Ascending aorta (tissue), 2 donors: ENCODE results near the gene DNAJB6. TPM values are rescaled to one million over a fixed set of nuclear protein-coding genes. Genes with fewer than 3 reads are reported as not detected.

Source experiments
- DNase-seq, 2 donors: peaks; one replicate each; pipeline ENCODE4 v3.0.0-alpha.2; 2019; ENCODE audit warnings: low spot score in 2 of 2
- H3K27ac ChIP-seq, 2 donors: fragments of 200-600 bp; sonication (generic); one replicate each; pipeline ENCODE4 v1.5.1; 2016 to 2017; ENCODE audit warnings: mild to moderate bottlenecking in 1 of 2
- H3K27me3 ChIP-seq: fragments of 200-600 bp; sonication (generic); one replicate; pipeline ENCODE4 v1.5.1; 2017
- H3K36me3 ChIP-seq, 2 donors: fragments of 200-600 bp; sonication (generic); one replicate each; pipeline ENCODE4 v1.5.1; 2016
- H3K4me1 ChIP-seq, 2 donors: fragments of 200-600 bp; sonication (generic); one replicate each; pipeline ENCODE4 v1.5.1; 2016 to 2017; ENCODE audit warnings: mild to moderate bottlenecking in 1 of 2
- H3K4me3 ChIP-seq, 2 donors: fragments of 200-600 bp; sonication (generic); one replicate each; pipeline ENCODE4 v1.5.1; 2016 to 2017; ENCODE audit warnings: mild to moderate bottlenecking in 1 of 2
- H3K9me3 ChIP-seq, 2 donors: fragments of 200-600 bp; sonication (generic); one replicate each; pipeline ENCODE4 v1.5.1; 2016
- intact Hi-C: fragments of 100-400 bp; cut with DNase I; formaldehyde crosslinking; loops from one replicate; pipeline ENCODE4 v1.15.1; 2023
- total RNA-seq: library from RNA; depleted of rRNA; stranded (reverse); fragments of >200 nt; gene quantifications from one replicate; pipeline ENCODE4 v1.1.0, GENCODE V29; 2016
- TF ChIP-seq, protein P1 (sequence below), 3 experiments: fragments of 200-600 bp in 2 of 3; fragments of 450-650 bp in 1 of 3; sonication (generic) in 2 of 3; IDR thresholded peaks; one replicate each; pipeline ENCODE4 v1.5.1; 2016 to 2019; ENCODE audit warnings: antibody characterized with exemption in 3 of 3, mild to moderate bottlenecking in 1 of 3, moderate library complexity in 1 of 3

DNAJB6 gene
- total RNA-seq, 1 donor from 2014 or later: 79.1 TPM

DNA sequence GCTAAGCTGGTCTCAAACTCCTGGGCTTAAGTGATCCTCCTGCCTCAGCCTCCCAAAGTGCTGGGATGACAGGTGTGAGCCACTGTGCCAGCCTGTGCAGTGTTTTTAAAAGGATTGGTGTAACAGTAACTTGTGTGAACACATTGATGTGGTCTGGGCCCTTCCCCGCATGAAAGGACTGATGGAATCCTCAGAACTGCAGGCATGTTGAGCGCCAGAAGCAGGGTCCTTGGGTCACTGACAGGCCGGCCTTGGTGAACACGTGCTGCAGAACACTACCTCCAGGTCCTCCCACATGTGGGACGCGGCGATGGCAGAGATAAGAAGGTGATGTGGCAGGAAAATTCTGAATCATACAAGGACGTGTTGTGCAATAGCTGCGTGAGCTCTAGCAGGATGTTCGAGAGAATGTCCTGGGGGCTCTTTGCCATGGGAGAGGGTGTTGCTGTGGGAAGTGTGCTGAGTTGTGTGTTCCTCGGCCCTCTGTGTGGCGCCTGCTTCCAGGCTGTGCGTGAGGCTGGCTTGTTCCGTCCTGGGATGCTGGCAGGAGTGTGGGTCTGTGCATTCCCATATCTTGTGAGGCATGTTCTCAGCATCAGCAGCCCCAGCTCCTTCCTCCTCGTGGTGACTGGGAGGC lies 68.2 kb downstream of the DNAJB6 start:
- Histone ChIP-seq H3K4me3 (no peak overlapping the region), H3K9me3 (no peaks in the 10 kb centered on the region), H3K27ac (no peak overlapping the region), H3K27me3 (no peaks in the 10 kb centered on the region), H3K4me1 (no peaks in the 10 kb centered on the region), H3K36me3 (peaks cover 27 to 67% of the 10 kb centered on the region in 2 donors)
- DNase-seq: no peak
- TF ChIP-seq, protein P1, sequence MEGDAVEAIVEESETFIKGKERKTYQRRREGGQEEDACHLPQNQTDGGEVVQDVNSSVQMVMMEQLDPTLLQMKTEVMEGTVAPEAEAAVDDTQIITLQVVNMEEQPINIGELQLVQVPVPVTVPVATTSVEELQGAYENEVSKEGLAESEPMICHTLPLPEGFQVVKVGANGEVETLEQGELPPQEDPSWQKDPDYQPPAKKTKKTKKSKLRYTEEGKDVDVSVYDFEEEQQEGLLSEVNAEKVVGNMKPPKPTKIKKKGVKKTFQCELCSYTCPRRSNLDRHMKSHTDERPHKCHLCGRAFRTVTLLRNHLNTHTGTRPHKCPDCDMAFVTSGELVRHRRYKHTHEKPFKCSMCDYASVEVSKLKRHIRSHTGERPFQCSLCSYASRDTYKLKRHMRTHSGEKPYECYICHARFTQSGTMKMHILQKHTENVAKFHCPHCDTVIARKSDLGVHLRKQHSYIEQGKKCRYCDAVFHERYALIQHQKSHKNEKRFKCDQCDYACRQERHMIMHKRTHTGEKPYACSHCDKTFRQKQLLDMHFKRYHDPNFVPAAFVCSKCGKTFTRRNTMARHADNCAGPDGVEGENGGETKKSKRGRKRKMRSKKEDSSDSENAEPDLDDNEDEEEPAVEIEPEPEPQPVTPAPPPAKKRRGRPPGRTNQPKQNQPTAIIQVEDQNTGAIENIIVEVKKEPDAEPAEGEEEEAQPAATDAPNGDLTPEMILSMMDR (IDR thresholded peaks at IDR 0.05): no peak
- intact Hi-C loops: no loop called here

DNA sequence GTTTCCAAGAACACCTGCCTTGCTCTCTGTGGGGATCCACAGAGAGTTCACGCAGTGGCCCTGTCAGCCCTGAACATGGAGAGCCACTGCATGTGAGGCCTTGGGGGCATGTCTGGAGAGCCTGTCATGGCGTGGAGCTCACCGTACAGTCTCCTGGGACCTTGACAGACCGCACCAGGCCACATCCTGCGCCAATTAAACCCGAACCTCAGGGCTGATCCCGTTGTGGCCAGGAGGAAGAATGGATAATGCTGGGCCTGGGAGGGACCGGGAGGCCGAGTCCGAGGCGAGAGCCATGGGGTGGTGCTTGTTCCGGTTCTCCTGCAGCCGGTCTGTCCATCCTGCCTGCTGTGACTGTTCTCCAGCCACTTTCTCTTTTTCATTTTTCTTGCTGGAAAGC lies 68.7 kb downstream of the DNAJB6 start:
- DNase-seq: no peak
- Histone ChIP-seq H3K9me3 (no peaks in the 10 kb centered on the region), H3K27me3 (no peaks in the 10 kb centered on the region), H3K27ac (no peak overlapping the region), H3K4me1 (no peaks in the 10 kb centered on the region), H3K4me3 (no peak overlapping the region), H3K36me3 (peaks cover 32 to 67% of the 10 kb centered on the region in 2 donors)
- intact Hi-C loops: no loop called here
- TF ChIP-seq, protein P1 (IDR thresholded peaks at IDR 0.05): no peak

DNA sequence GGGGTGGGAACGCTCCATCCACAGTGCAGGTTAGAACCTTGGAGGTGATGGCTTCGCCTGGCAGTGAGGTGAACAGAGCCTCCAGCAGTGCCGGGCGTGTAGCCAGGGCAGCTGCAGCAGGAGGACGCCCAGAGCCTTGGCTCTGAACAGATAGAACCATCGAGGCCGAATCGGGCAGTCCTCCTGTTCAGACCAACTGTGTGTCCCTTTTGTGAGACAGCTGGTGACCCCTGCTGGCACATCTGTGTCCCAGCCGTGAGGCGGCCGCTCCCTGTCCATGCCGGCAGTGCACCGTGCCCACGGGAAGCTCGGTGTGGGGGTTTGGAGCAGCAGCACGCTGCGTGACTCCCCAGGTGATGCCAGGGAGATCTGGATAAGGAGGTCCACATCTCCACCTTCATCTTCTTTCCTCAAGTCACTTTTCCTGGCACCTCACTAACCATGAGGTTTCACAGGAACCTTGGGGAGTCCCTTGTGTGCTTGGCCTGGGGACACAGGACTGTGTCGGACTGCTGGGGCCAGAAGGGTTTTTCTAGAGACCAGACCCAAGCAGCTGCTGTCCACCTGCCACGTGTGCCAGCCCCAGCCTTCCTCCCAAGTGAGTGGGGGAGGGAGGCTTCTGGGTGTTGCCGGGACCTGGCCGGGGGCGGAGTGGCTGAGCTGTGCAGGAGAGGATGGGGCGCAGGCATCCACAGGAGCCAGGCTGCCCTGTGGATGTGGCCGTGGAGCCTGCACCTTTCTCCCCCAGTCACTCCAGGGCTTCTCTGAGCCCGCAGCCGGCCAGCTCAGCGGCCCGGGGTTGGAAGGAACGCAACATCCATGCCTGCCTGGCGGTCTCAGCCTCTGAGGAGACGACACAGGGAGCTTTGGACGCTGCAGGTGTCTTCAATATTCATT lies 69.4 kb downstream of the DNAJB6 start:
- Histone ChIP-seq H3K9me3 (no peaks in the 10 kb centered on the region), H3K36me3 (peaks cover 37 to 68% of the 10 kb centered on the region in 2 donors), H3K27me3 (no peaks in the 10 kb centered on the region), H3K27ac (no peak overlapping the region), H3K4me3 (no peak overlapping the region), H3K4me1 (no peaks in the 10 kb centered on the region)
- intact Hi-C loops: no loop called here
- DNase-seq: no peak
- TF ChIP-seq, protein P1 (IDR thresholded peaks at IDR 0.05): no peak

DNA sequence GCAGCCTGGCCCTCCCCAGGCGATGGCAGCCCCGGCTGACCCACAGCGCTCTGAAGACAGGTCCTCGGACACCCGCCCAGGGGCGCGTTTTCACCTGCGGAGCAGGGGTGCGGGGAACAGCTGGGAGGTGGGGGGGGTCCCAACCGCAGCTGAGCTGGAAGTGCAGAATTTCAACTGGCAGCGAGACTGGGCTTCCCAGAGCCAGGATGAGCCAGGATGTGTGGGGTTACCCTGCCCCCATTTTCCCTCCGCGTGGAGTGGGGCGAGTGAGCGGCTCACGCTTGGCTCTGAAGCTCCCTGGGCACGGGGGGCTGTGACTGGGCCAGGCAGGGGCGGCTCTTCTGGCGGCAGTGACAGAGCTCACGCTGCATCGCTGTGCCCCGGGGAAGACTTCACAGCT lies 70.2 kb downstream of the DNAJB6 start:
- Histone ChIP-seq H3K9me3 (no peaks in the 10 kb centered on the region), H3K36me3 (peaks cover 34 to 68% of the 10 kb centered on the region in 2 donors), H3K4me1 (no peaks in the 10 kb centered on the region), H3K4me3 (no peak overlapping the region), H3K27ac (no peak overlapping the region), H3K27me3 (no peaks in the 10 kb centered on the region)
- intact Hi-C loops: no loop called here
- DNase-seq: no peak
- TF ChIP-seq, protein P1 (IDR thresholded peaks at IDR 0.05): no peak

DNA sequence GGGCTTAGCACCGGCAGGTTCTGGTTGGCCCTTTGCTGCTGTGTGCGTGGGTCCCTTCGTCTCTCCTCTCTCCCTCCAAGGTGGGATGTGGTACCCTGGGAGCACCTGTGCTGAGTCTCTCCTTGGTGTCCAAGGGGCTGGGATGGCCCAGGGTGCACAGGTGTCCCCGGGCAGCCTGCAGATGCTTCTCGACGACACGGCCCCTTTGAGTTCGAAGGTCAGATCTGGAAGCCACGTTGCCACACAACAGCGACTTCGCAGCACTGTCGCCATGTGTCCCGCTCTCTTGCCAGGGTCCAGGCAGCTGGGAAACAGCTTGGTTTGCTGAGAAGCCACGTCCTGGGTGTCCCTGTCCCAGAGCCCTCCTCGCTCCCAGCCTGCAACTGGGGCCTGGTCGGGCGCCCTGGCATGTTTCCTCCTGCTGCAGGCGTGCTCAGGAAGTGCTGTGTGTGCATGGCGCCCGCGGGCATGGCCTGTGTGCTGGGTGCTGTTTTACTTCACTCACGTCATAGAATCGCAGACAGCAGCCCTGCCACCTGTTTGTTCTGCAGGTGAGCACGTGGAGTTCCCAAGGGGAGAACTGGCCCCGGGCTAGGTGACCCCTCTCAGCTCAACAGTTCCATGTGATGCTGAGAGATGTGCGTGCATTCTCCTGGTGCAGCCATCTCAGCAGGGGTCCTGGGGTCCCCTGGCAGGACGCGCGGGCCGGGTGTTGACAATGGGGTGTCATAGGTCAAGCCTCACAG lies 70.9 kb downstream of the DNAJB6 start:
- Histone ChIP-seq H3K27me3 (no peaks in the 10 kb centered on the region), H3K4me1 (no peaks in the 10 kb centered on the region), H3K4me3 (no peak overlapping the region), H3K27ac (no peak overlapping the region), H3K9me3 (no peaks in the 10 kb centered on the region), H3K36me3 (peaks cover 39 to 68% of the 10 kb centered on the region in 2 donors)
- intact Hi-C loops: no loop called here
- DNase-seq: no peak
- TF ChIP-seq, protein P1 (IDR thresholded peaks at IDR 0.05): no peak
